GM18498 (cell line): ENCODE data around the gene PSEN1.

Experiments
- ATAC-seq: cut with Tn5 transposase; IDR thresholded peaks from one replicate; pipeline ENCODE4 v1.9.1; 2021; ENCODE audit warnings: mild to moderate bottlenecking, moderate library complexity; ENCODE audit not compliant: unreplicated experiment

The PSEN1 gene

DNA sequence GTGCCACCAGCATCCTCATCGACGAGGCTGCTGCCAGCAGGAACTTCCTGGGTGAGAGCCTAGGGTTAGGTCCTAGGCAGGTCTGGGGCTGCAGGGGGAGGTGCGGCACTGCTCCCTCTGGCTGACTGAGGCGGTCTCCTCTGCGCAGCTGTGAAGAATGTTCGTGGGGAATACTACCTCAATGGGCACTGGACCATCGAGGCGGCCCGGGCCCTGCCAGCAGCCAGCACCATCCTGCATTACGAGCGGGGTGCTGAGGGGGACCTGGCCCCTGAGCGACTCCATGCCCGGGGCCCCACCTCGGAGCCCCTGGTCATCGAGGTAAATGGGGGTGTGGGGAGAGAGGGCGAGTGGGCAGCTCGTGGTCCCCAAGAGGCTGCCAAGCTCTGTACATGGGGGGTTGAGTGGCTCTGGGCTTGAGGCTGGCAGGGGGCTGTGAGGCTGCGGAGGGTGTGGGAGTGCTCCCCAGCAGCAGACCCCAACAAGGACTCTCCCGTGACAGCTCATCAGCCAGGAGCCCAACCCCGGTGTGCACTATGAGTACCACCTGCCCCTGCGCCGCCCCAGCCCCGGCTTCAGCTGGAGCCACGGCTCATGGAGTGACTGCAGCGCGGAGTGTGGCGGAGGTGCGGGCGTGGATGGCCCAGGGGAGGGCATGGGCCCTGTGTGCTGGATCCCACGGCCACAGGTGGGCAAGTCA is 115.4 kb downstream of the PSEN1 start:
- no peak for ATAC-seq

DNA sequence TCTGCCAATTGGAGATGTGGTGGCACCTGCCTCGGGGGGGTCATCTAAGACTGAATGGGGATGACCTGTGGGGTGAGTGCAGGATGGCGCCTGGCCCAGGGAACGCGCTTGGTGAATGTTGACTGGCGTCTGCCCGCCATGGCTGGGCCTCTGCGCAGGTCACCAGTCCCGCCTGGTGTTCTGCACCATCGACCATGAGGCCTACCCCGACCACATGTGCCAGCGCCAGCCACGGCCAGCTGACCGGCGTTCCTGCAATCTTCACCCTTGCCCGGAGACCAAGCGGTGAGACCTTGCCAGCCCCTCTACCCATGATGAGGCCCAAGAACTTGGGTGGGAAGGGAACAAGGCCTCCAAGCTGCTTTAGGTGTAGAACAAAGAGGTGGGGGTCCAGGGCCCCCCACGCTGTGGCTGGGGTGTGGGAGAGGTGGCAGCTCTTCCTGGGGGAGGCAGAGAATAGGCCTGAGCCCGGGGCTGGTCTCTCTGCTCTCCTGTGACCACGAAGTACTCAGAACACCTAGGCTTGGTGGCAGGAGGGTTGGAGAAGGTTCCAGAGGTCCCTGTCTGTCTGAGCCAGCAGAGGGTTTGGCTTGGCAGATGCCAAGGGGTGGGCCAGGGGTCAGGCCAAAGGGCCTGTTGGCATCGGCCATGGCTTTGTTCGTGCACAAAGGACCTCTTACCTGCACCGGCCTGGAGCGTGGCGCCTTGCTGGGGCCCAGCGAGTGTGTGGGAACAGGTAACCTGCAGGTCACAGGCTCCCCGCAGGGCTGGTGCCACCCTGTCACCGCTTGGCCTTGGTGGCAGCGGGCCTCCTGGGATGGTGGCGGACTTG is 116.4 kb downstream of the PSEN1 start:
- no peak for ATAC-seq

DNA sequence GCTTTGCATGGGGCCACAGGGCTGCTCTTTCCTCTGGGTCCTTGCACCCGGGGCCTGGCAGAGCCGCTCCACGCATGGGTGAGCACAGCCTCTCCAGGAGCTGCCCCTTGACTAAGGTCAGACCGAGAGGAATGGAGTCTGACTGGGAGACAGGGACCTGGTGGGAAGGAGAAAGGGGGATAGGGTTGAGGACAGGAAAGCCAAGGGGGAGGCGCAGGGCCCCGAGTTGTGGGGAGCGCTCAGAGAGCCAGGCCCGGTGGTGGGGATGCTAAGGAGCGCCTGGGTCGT is 117.0 kb downstream of the PSEN1 start:
- no peak for ATAC-seq

DNA sequence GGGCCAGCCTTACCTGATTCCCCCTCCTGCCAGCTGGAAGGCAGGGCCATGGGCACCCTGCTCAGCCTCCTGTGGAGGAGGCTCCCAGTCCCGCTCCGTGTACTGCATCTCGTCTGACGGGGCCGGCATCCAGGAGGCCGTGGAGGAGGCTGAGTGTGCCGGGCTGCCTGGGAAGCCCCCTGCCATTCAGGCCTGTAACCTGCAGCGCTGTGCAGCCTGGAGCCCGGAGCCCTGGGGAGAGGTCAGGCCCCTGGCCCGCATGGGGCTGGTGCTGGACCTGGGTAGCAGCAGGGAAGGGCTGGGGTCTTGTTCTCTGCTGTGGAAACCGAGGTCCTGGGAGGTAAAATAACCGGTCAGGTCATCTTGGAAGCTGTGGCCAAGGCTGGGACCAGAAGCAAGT is 117.4 kb downstream of the PSEN1 start:
- no peak for ATAC-seq

DNA sequence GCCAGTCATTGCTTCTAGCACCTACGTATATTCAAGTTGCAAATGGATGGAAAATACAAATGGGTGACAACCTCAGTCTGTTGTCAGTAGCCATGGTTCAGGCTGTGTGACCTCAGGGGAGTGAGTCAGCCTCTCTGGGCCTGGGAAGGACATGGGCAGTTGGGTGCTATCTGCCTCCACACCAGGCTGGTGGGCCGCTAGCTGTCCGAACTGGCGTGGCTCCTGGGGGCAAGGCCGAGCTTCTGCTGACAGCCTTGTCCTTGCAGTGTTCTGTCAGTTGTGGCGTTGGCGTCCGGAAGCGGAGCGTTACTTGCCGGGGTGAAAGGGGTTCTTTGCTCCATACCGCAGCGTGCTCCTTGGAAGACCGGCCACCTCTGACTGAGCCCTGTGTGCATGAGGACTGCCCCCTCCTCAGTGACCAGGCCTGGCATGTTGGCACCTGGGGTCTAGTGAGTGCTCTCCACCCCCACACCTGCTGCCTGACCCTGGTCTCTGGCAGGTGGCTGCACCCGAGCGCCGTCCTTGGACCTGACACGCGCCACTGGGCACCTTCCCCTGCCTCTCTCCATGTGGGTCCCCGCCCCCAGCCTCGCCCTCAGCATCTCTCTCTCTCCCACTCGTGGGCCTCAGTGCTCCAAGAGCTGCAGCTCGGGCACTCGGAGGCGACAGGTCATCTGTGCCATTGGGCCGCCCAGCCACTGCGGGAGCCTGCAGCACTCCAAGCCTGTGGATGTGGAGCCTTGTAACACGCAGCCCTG is 118.1 kb downstream of the PSEN1 start:
- ATAC-seq, result no peak

DNA sequence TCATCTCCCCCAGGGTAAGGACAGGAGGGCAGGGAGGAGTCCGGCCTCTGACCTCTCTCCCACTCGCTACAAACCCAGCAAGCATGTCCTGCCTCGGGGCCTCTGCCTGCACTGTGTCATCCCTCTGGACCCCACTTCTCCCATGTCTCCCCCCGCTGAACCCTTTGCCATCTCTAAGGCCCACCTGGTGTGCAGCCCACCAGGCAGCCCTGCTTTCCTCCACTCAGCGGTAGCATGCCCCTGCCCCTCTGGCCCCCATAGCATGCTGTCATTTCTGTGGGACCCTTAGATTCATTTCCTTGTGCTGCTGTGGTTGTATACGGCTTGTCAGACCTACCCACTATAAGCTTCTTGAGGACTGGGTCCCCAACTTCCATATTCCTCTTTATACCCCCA is 118.7 kb downstream of the PSEN1 start:
- ATAC-seq, result no peak

DNA sequence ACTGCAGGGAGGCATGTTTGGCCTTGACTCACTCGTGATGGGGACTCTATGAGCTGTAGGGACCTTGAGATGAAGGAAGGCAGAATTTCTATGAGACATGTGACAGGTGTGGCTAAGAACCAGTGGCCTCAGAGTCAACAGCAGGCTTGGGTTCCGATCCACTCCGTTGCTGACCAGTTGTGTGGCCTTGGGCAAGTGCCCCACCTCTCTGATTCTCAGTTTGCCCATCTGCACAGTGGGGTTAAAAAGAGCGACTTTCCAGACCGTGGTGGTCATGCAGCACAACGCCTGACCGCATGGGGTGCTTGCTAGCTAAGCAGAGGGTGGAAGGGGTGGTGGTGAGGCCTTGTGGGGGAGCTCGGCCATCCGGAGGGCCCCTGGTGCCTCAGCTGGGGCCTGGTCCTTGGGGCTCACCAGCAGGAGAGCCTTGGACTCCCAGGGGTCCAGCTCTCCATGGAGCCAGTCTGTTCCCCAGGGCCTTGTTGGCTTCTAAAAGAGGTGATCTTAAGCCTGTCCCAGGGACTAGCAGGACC is 119.5 kb downstream of the PSEN1 start:
- ATAC-seq, result no peak

DNA sequence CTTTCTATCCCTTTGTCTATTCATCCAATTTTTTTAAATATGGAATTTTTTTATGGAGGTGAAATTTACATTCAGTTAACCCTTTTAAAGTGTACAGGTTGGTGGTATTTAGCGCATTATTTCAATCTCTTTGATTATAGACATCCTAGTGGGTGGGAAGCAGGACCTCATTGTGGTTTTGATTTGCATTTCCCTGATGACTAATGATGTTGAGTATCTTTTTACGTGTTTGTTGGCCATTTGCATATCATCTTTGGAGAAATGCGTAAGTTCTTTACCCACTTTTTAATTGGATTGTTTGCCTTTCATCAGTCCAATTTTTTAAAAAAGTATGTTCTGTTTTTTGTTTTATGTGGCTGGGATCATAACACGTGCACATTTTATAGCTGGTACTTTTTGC is 121.8 kb downstream of the PSEN1 start:
- no peak for ATAC-seq

DNA sequence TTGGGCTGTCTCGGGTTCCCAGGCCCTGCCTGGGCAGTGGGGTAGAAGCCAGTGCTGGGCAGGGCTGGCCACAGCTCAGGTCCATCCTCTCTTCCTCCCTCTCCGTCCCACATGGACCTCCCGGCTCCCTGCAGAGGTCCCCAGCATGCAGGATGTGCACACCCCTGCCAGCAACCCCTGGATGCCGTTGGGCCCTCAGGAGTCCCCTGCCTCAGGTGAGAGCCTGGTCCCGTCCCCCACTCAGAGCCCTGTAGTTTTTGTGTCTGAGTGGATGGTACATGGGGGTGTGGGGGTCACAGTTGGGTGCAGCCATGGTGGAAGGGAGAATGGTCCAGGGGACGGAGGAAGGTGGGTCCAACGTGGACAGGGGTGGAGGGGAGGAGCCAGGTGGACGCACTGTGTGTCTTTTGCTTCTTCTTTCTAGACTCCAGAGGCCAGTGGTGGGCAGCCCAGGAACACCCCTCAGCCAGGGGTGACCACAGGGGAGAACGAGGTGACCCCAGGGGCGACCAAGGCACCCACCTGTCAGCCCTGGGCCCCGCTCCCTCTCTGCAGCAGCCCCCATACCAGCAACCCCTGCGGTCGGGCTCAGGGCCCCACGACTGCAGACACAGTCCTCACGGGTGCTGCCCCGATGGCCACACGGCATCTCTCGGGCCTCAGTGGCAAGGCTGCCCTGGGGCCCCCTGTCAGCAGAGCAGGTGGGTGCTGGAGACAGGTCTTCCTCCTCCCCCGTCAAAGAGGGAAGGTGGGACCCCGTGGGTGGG is 122.7 kb downstream of the PSEN1 start:
- ATAC-seq, result no peak

DNA sequence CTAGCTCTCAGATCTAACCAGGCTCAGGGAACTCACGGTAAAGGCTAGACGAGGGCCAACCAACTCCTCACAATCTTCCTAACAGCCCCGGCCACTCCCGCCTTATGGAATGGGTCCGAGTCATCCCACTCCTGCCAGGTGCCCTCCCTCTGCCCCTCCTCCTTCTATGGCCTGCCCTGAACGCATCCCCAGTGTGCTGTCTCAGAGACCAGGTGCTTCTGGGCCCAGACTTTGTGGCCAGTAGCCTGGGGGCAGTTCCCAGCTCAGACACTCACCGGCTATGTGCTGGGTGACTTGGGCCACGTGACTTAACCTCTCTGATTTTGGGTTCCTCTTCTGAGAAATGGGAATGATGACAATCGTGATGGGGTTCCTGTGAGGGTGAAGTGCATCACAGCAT is 123.5 kb downstream of the PSEN1 start:
- no peak for ATAC-seq

DNA sequence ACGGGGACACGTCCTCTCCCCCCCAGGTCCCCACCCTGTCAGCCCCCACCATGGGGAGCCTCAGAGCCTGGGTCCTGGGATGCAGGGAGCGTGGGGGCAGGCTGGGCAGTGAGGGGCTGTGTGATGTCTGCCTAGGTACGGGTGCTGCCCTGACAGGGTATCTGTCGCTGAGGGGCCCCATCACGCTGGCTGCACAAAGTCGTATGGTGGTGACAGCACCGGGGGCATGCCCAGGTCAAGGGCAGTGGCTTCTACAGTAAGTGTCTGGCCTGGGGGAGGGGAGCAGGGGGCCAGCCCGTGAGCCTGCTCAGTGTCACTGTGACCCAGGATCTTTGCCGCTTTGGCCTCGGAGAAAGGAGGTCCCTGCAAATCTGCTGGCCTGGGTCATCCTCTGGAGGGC is 124.3 kb downstream of the PSEN1 start:
- no peak for ATAC-seq

DNA sequence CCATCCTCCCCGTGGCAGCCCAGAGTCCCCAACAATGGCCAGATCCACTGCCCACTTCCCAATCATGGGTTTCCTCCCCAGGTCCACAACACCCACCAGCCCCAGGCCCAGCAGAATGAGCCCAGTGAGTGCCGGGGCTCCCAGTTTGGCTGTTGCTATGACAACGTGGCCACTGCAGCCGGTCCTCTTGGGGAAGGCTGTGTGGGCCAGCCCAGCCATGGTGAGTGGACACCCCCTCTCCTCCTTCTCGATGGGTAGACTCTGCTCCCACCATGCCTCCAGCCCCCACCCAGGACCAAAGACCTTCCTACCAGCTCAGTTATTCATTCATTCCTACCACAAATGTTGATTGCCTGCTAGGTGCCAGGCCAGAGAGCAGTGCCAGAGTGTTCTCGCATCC is 124.8 kb downstream of the PSEN1 start:
- ATAC-seq, result no peak

DNA sequence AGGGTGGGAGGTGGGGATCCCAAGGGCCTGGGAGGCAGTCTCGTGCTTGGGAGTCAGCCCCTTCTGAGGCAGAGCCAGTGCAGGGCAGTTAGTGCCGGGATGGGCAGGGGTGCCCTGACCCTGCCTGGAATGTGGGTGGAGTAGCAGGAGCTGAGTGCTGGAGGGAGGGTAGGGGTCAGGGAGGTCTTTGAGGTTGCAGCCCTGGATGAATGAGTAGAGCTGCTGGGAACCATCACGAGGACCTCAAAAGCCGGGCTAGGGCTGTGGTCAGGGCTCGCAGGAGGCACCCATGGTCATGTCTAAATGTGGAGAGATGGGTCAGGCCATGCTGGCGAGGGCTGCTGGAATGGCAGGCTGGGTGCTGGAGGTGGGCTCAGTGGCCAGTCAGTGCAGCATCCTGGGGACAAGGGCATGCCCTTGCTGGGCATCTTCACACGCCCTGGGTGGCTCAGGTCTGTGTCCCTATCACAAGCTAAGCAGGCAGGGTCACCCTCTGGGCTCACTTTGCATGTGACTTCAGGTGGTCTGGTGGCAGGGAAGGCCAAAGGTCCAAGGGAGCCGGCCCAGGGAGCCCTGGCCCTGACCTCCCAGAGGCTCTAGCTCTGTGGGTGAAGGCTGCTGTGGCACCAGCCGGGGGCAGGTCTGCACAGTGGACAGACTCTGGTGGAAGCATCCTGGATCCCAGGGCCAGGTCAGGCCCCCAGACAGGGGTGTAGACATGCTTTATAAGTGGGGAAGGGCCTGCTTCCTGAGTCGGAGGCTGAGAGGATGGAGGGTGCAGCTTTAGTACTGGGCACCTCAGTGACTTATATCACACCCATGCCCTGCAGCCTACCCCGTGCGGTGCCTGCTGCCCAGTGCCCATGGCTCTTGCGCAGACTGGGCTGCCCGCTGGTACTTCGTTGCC is 125.5 kb downstream of the PSEN1 start:
- no peak for ATAC-seq

DNA sequence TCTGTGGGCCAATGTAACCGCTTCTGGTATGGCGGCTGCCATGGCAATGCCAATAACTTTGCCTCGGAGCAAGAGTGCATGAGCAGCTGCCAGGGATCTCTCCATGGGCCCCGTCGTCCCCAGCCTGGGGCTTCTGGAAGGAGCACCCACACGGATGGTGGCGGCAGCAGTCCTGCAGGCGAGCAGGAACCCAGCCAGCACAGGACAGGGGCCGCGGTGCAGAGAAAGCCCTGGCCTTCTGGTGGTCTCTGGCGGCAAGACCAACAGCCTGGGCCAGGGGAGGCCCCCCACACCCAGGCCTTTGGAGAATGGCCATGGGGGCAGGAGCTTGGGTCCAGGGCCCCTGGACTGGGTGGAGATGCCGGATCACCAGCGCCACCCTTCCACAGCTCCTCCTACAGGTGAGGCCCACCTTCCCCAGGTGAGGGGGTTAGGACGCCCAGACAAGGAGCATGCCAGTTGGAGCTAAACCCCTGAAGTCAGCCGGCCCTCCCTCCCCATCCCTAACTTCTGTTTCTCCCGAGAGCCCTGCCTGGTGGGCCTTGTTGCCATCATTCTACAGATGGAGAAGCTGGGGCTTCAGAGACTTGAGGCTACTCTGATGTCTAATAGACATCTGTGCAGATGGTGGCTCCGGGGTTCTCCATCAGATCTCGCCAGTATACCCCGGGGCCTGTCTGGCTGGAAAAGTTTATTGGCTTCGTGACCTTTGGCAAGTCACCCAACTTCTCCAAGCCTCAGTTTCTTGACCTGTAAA is 126.3 kb downstream of the PSEN1 start:
- ATAC-seq, result no peak

DNA sequence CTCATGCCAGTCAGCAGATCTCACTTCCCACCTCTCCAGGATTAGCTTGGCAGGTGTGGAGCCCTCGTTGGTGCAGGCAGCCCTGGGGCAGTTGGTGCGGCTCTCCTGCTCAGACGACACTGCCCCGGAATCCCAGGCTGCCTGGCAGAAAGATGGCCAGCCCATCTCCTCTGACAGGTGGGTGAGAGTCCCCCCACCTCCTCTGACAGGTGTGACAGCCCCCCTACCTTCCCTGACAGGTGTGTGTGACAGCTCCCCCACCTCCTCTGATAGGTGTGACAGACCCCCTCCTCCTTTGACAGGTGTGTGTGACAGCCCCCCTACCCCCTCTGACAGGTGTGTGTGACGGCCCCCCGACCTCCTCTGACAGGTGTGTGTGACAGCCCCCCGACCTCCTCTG is 127.3 kb downstream of the PSEN1 start:
- ATAC-seq, result no peak

DNA sequence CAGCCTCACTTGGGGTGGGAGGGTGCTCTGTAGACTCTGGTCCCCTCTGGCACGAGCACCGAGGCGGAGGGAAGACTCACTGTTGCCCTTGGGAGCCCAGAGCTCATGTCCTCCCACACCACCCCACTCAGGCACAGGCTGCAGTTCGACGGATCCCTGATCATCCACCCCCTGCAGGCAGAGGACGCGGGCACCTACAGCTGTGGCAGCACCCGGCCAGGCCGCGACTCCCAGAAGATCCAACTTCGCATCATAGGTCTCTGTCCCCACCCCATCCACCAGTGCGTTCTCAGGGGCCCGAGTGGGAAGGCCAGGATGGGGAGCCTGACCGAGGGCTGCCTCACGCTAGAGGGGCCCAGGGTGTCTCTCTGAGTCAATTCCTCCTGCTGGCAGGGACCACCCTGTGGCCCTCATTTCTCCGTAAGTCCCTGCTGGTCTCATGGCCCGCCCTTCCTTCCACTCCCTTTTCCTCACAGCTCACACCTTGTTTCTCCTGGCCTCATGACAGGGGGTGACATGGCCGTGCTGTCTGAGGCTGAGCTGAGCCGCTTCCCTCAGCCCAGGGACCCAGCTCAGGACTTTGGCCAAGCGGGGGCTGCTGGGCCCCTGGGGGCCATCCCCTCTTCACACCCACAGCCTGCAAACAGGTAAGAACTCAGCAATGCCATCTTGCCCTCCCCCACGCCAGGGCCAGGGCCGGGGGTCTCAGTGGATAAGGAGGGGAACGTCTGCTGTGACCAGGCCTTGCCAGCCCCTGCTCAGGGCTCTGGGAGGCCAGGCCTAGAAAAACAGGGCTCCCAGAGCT is 128.0 kb downstream of the PSEN1 start:
- no peak for ATAC-seq

DNA sequence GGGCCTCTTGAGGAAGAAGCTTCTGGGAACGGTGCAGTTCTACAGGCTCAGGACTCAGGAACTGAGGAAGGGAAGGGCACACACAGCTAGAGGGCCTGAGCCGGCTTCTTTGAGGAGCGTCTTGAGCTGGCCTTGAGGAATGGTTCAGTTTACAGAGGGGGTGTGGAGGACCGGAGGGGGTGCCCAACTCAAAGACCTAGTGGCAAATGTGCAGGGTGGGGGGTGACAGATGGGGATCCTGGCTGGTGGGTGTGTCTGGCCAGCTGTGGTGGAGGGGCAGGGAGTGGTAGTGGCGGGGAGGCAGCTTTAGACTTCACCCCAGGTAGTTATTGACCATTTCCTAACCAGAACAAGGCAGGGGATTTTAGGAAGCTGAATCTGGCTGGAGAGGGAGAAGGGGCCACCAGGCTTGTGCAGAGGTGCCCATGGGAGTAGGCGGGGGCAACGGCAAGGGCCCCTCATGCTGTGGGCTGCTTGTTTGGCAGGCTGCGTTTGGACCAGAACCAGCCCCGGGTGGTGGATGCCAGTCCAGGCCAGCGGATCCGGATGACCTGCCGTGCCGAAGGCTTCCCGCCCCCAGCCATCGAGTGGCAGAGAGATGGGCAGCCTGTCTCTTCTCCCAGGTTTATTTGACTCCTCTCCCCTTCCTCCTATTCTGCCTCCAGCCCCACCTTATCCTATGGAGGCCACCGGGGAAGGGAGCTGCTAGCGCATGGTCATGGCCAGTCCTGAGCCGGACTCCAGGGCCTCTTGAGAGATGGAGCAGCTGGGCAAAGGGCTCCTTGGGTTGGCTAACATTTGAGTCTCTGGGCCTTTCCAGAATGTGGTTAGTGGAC is 128.8 kb downstream of the PSEN1 start:
- ATAC-seq, result no peak

DNA sequence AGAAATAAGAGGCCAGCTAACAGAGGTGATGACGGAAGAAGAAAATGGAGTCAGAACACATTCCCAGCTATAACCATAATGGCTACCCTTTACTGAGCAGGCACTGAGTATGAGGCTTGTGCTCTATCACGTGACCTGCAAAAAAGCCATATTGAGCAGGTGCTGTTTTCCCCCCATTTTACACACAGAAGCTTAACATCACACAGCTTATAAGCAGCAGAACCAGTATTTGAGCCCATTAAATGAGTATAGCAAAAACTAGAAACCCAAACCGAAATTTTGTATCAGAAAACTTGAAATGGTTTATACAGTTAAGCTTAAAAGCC is 129.4 kb downstream of the PSEN1 start:
- ATAC-seq, result no peak
